Mesothelial cell of epicardium (in vitro differentiated cells): ENCODE data around the gene PLGRKT. TPM values are rescaled to one million over a fixed set of nuclear protein-coding genes. Genes with fewer than 3 reads are reported as not detected.
A peak's percentile ranks its signal among the peaks of the same experiment; 100 is the strongest.
"Not testable (repeated sequence)": the region's sequence is repeated elsewhere in the genome, so short reads cannot be mapped to it uniquely, and the experiment has no call there.

Experiments
- DNase-seq, 2 experiments: peaks; one replicate each; pipeline ENCODE4 v3.0.0; 2021; ENCODE audit warnings: low spot score in 2 of 2; ENCODE audit not compliant: unreplicated experiment in 2 of 2
- H3K27ac Mint-ChIP-seq: 2 replicates; pipeline ENCODE4 v1.8.0; 2021; ENCODE audit warnings: mixed read lengths
- H3K27me3 Mint-ChIP-seq: 2 replicates; pipeline ENCODE4 v1.8.0; 2021; ENCODE audit warnings: low read depth, mixed read lengths
- H3K36me3 Mint-ChIP-seq: 2 replicates; pipeline ENCODE4 v1.8.0; 2021; ENCODE audit warnings: mixed read lengths
- H3K4me1 Mint-ChIP-seq: 2 replicates; pipeline ENCODE4 v1.8.0; 2021; ENCODE audit warnings: mixed read lengths
- H3K4me3 Mint-ChIP-seq: 2 replicates; pipeline ENCODE4 v1.8.0; 2021; ENCODE audit warnings: mild to moderate bottlenecking, moderate library complexity, mixed read lengths
- H3K9me3 Mint-ChIP-seq: 2 replicates; pipeline ENCODE4 v1.8.0; 2021; ENCODE audit warnings: mixed read lengths
- CTCF ChIP-seq: fragments of 200-600 bp; sonication (generic); IDR thresholded peaks from one replicate; pipeline ENCODE4 v1.5.0; 2021; ENCODE audit warnings: antibody characterized with exemption; ENCODE audit not compliant: unreplicated experiment
- total RNA-seq: library from RNA; stranded (reverse); gene quantifications from 3 replicates; pipeline ENCODE4 v1.2.1, GENCODE V29; 2021

The PLGRKT gene
- total RNA-seq, 1 donor from 2014 or later: 19.6 TPM

DNA sequence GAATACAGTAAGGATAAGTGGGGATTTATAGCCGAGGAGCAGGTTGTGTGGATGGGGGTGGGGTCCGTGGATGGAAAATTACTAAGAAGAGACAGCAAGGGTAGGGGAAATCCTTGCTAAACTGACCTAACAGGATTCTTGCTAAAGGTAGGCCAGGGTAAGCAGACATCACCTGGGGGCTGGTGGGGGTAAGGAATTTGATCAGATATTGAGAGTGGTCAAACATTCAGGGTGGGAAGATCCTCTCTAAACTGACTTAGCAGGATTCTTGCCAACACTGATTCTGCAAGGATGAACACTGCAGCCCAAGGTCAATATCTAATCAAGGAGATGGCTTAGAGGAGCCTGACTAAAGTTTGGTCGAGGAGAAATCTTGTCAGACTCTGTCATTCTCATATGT lies 2.7 kb upstream of the PLGRKT start:
- Mint-ChIP-seq H3K4me1 (peaks cover 19% of the 10 kb centered on the region), H3K27ac (no peak overlapping the region), H3K27me3 (no peaks in the 10 kb centered on the region), H3K9me3 (peaks cover under 1% of the 10 kb centered on the region), H3K4me3 (no peak overlapping the region), H3K36me3 (peaks cover 5% of the 10 kb centered on the region)
- TF ChIP-seq CTCF: no peak
- no peak for DNase-seq

GRCh38 chr9:5438301-5439162 lies 807 bp upstream of the PLGRKT start:
- TF ChIP-seq CTCF: no peak
- peak overlapping the region; percentile 98 for H3K27ac Mint-ChIP-seq
- H3K36me3 Mint-ChIP-seq: peaks cover 14% of the 10 kb centered on the region
- peak overlapping the region; percentile 91 for H3K4me3 Mint-ChIP-seq
- H3K9me3 Mint-ChIP-seq: peaks cover 4% of the 10 kb centered on the region
- H3K27me3 Mint-ChIP-seq: no peaks in the 10 kb centered on the region
- H3K4me1 Mint-ChIP-seq: peaks cover 19% of the 10 kb centered on the region
- no peak for DNase-seq

DNA sequence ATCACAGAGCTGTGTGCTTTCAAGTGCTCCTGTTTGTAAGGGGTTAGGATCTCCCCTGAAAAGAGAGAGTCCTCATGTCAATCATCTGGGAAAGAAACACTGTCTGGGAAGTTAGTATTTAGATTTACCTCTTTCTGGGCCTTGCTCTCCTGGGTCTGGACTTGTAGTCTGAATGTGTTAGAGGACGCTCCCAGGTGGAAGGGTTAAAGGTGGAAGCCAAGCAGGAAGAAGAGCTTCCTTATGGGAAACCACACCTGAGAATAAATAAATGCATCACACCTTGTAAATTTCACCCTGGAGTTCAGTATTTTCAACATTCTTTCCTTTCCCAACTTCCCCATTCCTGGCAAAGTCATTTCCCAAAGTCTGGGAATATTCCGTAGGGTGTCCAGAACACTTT lies 1.3 kb downstream of the PLGRKT start:
- H3K4me1 Mint-ChIP-seq: peaks cover 19% of the 10 kb centered on the region
- H3K9me3 Mint-ChIP-seq: peaks cover 4% of the 10 kb centered on the region
- DNase-seq: no peak
- H3K4me3 Mint-ChIP-seq: peak overlapping the region; percentile 91
- no peak for TF ChIP-seq CTCF
- peak overlapping the region; percentile 98 for H3K27ac Mint-ChIP-seq
- H3K27me3 Mint-ChIP-seq: no peaks in the 10 kb centered on the region
- peaks cover 32% of the 10 kb centered on the region for H3K36me3 Mint-ChIP-seq

- DNase-seq: no peak
- H3K36me3 Mint-ChIP-seq: peaks cover 34% of the 10 kb centered on the region
- H3K27me3 Mint-ChIP-seq: no peaks in the 10 kb centered on the region
- peaks cover 4% of the 10 kb centered on the region for H3K9me3 Mint-ChIP-seq
- peaks cover 19% of the 10 kb centered on the region for H3K4me1 Mint-ChIP-seq
- no peak for TF ChIP-seq CTCF
- H3K27ac Mint-ChIP-seq: no peak overlapping the region
- H3K4me3 Mint-ChIP-seq: peak overlapping the region; percentile 91
Measured at GRCh38 chr9:5435912-5436311, 1.8 kb downstream of the PLGRKT start.

- H3K9me3 Mint-ChIP-seq, H3K4me3 Mint-ChIP-seq, H3K27me3 Mint-ChIP-seq, DNase-seq, H3K27ac Mint-ChIP-seq: not testable (repeated sequence)
- H3K4me1 Mint-ChIP-seq: peaks cover 19% of the 10 kb centered on the region
- peaks cover 37% of the 10 kb centered on the region for H3K36me3 Mint-ChIP-seq
Measured at GRCh38 chr9:5433841-5434810, 3.6 kb downstream of the PLGRKT start.

GRCh38 chr9:5433328-5433727 lies 4.4 kb downstream of the PLGRKT start:
- Mint-ChIP-seq H3K36me3 (peaks cover 37% of the 10 kb centered on the region), H3K4me1 (peaks cover 17% of the 10 kb centered on the region)
- H3K4me3 Mint-ChIP-seq, H3K9me3 Mint-ChIP-seq, H3K27ac Mint-ChIP-seq, DNase-seq, H3K27me3 Mint-ChIP-seq: not testable (repeated sequence)

- DNase-seq, H3K27me3 Mint-ChIP-seq, H3K9me3 Mint-ChIP-seq, H3K27ac Mint-ChIP-seq, H3K4me3 Mint-ChIP-seq: not testable (repeated sequence)
- Mint-ChIP-seq H3K4me1 (peaks cover 13% of the 10 kb centered on the region), H3K36me3 (peaks cover 37% of the 10 kb centered on the region)
Measured at GRCh38 chr9:5432890-5433289, 4.8 kb downstream of the PLGRKT start.
